Neural cell (in vitro differentiated cells): Measurements from ENCODE around the gene COMMD4. TPM values are rescaled to one million over a fixed set of nuclear protein-coding genes. Genes with fewer than 3 reads are reported as not detected.
"Not testable (repeated sequence)": the region's sequence is repeated elsewhere in the genome, so short reads cannot be mapped to it uniquely, and the experiment has no call there.

ENCODE experiments used
- H2AFZ ChIP-seq: fragments of 200-600, 300-800 bp; sonication (generic), shearing (Covaris generic); 2 replicates; pipeline ENCODE4 v1.6.0; 2014; ENCODE audit warnings: low read depth, mild to moderate bottlenecking, antibody characterized with exemption, low read length, moderate library complexity
- H3F3A ChIP-seq: fragments of 200-600 bp; shearing (Covaris generic); 2 replicates; pipeline ENCODE4 v1.6.1; 2016; ENCODE audit warnings: mild to moderate bottlenecking, moderate library complexity, mixed read lengths, antibody characterized with exemption, low read length; ENCODE audit not compliant: insufficient read depth, poor library complexity, severe bottlenecking
- H3K27ac ChIP-seq: fragments of 200-600, 300-800 bp; sonication (generic), shearing (Covaris generic); 2 replicates; pipeline ENCODE4 v1.5.1; 2014; ENCODE audit warnings: mild to moderate bottlenecking, low read length, moderate library complexity
- H3K27me3 ChIP-seq: fragments of 300-800, 200-600 bp; sonication (generic), shearing (Covaris generic); 2 replicates; pipeline ENCODE4 v1.6.0; 2014; ENCODE audit warnings: mild to moderate bottlenecking, low read depth, low read length, moderate library complexity; ENCODE audit not compliant: insufficient read depth
- H3K36me3 ChIP-seq: fragments of 300-800, 200-600 bp; sonication (generic), shearing (Covaris generic); 2 replicates; pipeline ENCODE4 v1.5.1; 2014; ENCODE audit warnings: mild to moderate bottlenecking, antibody characterized with exemption, low read length, moderate library complexity; ENCODE audit not compliant: insufficient read depth
- H3K4me2 ChIP-seq: fragments of 300-800, 200-600 bp; sonication (generic), shearing (Covaris generic); 2 replicates; pipeline ENCODE4 v1.6.0; 2014; ENCODE audit warnings: mild to moderate bottlenecking, low read length
- H3K4me3 ChIP-seq: fragments of 300-800, 200-600 bp; sonication (generic), shearing (Covaris generic); 2 replicates; pipeline ENCODE4 v1.5.1; 2014; ENCODE audit warnings: mild to moderate bottlenecking, low read length, moderate library complexity
- H3K79me2 ChIP-seq: fragments of 200-600 bp; shearing (Covaris generic); replicated peaks from 2 replicates; pipeline ENCODE4 v1.6.0; 2014; ENCODE audit warnings: mild to moderate bottlenecking, low read length, moderate library complexity; ENCODE audit not compliant: insufficient read depth
- H3K9ac ChIP-seq: fragments of 300-800, 200-600 bp; sonication (generic), shearing (Covaris generic); 2 replicates; pipeline ENCODE4 v1.6.1; 2016; ENCODE audit warnings: mild to moderate bottlenecking, low read length, mixed read lengths
- H3K9me2 ChIP-seq: fragments of 200-600 bp; shearing (Covaris generic); 2 replicates; pipeline ENCODE4 v1.6.1; 2016; ENCODE audit warnings: mild to moderate bottlenecking, low read length, mixed read lengths; ENCODE audit not compliant: insufficient read depth
- H3K9me3 ChIP-seq: fragments of 200-600, 300-800 bp; sonication (generic), shearing (Covaris generic); 2 replicates; pipeline ENCODE4 v1.6.1; 2016; ENCODE audit warnings: mild to moderate bottlenecking, mixed run types, low read length, moderate library complexity, mixed read lengths
- H4K20me1 ChIP-seq: fragments of 200-600 bp; shearing (Covaris generic); 2 replicates; pipeline ENCODE4 v1.6.1; 2016; ENCODE audit warnings: mild to moderate bottlenecking, mixed run types; ENCODE audit not compliant: insufficient read depth
- EP300 ChIP-seq: fragments of 450-650 bp; conservative IDR thresholded peaks from 2 replicates; pipeline ENCODE4 v1.6.1; 2014; ENCODE audit warnings: antibody characterized with exemption, mild to moderate bottlenecking, moderate library complexity; ENCODE audit not compliant: poor library complexity, severe bottlenecking
- EZH2 ChIP-seq: fragments of 200-600, 300-800 bp; shearing (Covaris generic), sonication (generic); IDR thresholded peaks from 2 replicates; pipeline ENCODE4 v1.6.1; 2014; ENCODE audit warnings: antibody characterized with exemption, low read length, borderline replicate concordance, mild to moderate bottlenecking; ENCODE audit not compliant: insufficient read depth, poor library complexity, severe bottlenecking
- MXI1 ChIP-seq: fragments of 450-650 bp; conservative IDR thresholded peaks from 2 replicates; pipeline ENCODE4 v1.6.1; 2014; ENCODE audit warnings: antibody characterized with exemption, mild to moderate bottlenecking; ENCODE audit not compliant: poor library complexity, severe bottlenecking
- POLR2AphosphoS5 ChIP-seq: IDR thresholded peaks from 2 replicates; pipeline ENCODE4 v1.6.1; 2012
- RAD21 ChIP-seq: fragments of 450-650 bp; conservative IDR thresholded peaks from 2 replicates; pipeline ENCODE4 v1.6.1; 2014; ENCODE audit warnings: antibody characterized with exemption, mild to moderate bottlenecking, moderate library complexity
- SMC3 ChIP-seq: fragments of 450-650 bp; conservative IDR thresholded peaks from 2 replicates; pipeline ENCODE4 v1.6.1; 2014; ENCODE audit warnings: antibody characterized with exemption, mild to moderate bottlenecking, moderate library complexity; ENCODE audit not compliant: poor library complexity
- TAF1 ChIP-seq: IDR thresholded peaks from 2 replicates; pipeline ENCODE4 v1.6.1; 2012; ENCODE audit warnings: low read depth
- polyA minus RNA-seq: library from RNA; depleted of rRNA, polyadenylated mRNA; stranded (reverse); fragments of >200 nt; gene quantifications from 2 replicates; pipeline ENCODE4 v1.2.3, GENCODE V29; 2014
- polyA plus RNA-seq: library from polyadenylated mRNA; depleted of rRNA; stranded (reverse); fragments of >200 nt; gene quantifications from 2 replicates; pipeline ENCODE4 v1.2.3, GENCODE V29; 2014
- TF ChIP-seq, protein P1 (sequence below): fragments of 450-650 bp; IDR thresholded peaks from 2 replicates; pipeline ENCODE4 v1.5.1; 2014; ENCODE audit warnings: antibody characterized with exemption, mild to moderate bottlenecking, moderate library complexity; ENCODE audit not compliant: poor library complexity, severe bottlenecking
- TF ChIP-seq, protein P2 (sequence below): IDR thresholded peaks from 2 replicates; pipeline ENCODE4 v1.6.1; 2012; ENCODE audit warnings: borderline replicate concordance

Gene COMMD4
- polyA plus RNA-seq, result 103 and 116 TPM in 2 replicates
- polyA minus RNA-seq, result 22.1 and 22.2 TPM in 2 replicates

DNA sequence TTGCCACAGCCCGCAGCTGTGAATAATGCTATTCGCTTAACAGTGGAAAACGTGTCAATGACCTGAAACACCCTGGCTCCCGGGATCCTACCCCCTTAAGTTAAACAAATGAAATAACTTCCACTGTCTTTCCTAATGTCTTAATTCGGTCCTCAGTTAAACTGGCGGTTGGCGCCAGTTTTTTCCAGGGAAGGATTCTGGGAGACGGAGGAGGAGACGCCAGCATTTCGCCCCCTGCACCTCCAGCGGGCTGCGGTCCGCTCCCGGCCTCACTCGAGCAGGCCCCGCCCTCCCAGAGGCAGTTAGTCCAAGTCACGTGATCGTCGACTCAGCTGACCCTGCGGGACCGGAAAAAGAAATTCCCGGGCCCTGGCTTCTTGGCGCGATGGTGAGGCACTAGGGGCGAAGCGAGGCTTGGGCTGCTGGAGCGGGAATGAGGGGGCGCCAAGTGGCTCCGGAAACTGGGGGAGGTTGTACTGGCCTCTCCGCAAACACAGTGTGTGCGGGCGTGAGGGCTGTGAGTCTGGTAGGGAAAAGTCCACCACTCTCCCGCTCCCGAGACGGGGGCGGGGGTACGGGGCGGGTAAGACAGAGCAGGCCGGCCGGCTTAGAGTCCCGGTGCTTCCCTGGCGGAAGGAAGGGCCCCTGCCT, at the start of gene COMMD4:
COMMD4 (plus strand) TSS at position 359 of the 651 bp plus-strand sequence; CDS start at position 386, 27 bp downstream.
- Histone ChIP-seq H4K20me1 (no peaks in the 10 kb centered on the region), H3K9ac (peak within 1 kb of the TSS; percentile 71), H3F3A (no peaks in the 10 kb centered on the region), H3K27me3 (no peaks in the 10 kb centered on the region), H3K27ac (peak within 1 kb of the TSS; percentile 37), H3K9me2 (no peaks in the 10 kb centered on the region), H3K79me2 (peaks cover 4% of the 10 kb centered on the region), H2AFZ (peak within 1 kb of the TSS; percentile 87), H3K4me2 (peak within 1 kb of the TSS; percentile 86), H3K9me3 (no peaks in the 10 kb centered on the region), H3K4me3 (peak within 1 kb of the TSS; percentile 82), H3K36me3 (no peaks in the 10 kb centered on the region)
- TF ChIP-seq TAF1 (no peak), EZH2 (no peak), RAD21 (no peak), SMC3 (peak; percentile 31), POLR2AphosphoS5 (peak; percentile 72), MXI1 (peak; percentile 76), EP300 (peak; percentile 54)
- TF ChIP-seq, protein P1, sequence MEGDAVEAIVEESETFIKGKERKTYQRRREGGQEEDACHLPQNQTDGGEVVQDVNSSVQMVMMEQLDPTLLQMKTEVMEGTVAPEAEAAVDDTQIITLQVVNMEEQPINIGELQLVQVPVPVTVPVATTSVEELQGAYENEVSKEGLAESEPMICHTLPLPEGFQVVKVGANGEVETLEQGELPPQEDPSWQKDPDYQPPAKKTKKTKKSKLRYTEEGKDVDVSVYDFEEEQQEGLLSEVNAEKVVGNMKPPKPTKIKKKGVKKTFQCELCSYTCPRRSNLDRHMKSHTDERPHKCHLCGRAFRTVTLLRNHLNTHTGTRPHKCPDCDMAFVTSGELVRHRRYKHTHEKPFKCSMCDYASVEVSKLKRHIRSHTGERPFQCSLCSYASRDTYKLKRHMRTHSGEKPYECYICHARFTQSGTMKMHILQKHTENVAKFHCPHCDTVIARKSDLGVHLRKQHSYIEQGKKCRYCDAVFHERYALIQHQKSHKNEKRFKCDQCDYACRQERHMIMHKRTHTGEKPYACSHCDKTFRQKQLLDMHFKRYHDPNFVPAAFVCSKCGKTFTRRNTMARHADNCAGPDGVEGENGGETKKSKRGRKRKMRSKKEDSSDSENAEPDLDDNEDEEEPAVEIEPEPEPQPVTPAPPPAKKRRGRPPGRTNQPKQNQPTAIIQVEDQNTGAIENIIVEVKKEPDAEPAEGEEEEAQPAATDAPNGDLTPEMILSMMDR, result peak; percentile 18
- TF ChIP-seq, protein P2, sequence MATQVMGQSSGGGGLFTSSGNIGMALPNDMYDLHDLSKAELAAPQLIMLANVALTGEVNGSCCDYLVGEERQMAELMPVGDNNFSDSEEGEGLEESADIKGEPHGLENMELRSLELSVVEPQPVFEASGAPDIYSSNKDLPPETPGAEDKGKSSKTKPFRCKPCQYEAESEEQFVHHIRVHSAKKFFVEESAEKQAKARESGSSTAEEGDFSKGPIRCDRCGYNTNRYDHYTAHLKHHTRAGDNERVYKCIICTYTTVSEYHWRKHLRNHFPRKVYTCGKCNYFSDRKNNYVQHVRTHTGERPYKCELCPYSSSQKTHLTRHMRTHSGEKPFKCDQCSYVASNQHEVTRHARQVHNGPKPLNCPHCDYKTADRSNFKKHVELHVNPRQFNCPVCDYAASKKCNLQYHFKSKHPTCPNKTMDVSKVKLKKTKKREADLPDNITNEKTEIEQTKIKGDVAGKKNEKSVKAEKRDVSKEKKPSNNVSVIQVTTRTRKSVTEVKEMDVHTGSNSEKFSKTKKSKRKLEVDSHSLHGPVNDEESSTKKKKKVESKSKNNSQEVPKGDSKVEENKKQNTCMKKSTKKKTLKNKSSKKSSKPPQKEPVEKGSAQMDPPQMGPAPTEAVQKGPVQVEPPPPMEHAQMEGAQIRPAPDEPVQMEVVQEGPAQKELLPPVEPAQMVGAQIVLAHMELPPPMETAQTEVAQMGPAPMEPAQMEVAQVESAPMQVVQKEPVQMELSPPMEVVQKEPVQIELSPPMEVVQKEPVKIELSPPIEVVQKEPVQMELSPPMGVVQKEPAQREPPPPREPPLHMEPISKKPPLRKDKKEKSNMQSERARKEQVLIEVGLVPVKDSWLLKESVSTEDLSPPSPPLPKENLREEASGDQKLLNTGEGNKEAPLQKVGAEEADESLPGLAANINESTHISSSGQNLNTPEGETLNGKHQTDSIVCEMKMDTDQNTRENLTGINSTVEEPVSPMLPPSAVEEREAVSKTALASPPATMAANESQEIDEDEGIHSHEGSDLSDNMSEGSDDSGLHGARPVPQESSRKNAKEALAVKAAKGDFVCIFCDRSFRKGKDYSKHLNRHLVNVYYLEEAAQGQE, result peak; percentile 48

DNA sequence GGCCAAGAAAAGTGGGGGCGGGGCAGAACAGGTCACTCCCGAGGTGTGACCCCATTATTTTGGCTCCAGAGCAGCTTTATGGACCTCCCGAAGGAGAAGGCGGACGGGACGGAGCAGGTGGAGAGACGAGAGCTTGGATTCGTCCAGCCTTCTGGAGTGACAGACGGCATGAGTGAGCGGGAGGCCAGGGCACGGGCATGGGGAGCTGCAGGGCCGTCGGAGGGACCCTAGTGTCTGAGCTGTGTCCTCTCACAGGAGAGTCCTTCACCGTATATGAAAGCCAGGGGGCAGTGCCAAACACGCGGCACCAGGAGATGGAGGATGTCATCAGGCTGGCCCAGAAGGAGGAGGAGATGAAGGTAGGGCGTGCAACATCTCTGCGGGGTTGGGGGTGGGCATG, 42.2 kb upstream of the COMMD4 start:
- H3K79me2 ChIP-seq, H3K9me2 ChIP-seq, H3K9ac ChIP-seq, H3K9me3 ChIP-seq, H3F3A ChIP-seq, H2AFZ ChIP-seq, H3K4me3 ChIP-seq, H3K36me3 ChIP-seq, H4K20me1 ChIP-seq, H3K27ac ChIP-seq, H3K4me2 ChIP-seq, H3K27me3 ChIP-seq: not testable (repeated sequence)

DNA sequence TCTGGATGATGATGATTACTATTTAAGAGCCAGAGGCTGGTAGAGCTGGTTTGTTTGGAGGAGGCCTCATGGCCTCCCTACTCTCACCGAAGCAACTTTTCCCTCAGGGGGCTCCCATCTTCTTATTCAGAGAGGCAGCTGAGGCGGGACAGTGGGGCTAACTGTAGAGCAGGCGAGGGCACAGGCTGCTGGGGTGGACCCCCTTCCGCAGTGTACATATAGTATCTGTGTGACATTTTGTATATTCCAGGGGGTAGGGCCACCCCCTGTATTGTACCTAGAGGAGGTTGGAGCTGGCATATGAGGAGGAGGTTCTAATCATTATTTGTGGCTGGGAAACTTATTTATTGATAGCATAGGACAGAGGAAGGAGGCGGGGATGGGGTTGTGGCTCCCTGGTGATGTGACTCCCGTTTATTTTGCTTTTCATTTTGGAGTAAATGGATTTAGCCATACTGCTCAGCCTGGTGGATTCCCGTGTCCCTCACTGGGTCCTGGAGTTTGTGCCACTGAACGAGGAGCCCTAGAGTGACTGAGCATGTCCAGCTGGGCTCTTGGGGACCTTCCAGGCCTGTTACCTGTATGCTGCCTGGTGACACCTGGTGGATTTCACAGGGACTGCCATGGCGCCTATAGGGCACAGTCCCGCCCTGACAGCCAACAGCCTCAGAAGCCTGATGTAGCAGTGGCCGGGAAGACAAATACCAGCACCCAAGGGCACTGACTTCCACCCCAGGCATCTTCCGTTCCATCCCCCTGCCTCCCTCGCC, 37.1 kb upstream of the COMMD4 start:
- not testable (repeated sequence) for H2AFZ ChIP-seq, H3K79me2 ChIP-seq, H3K4me2 ChIP-seq, H3K27me3 ChIP-seq, H4K20me1 ChIP-seq, H3F3A ChIP-seq, H3K9ac ChIP-seq, H3K36me3 ChIP-seq, H3K9me2 ChIP-seq, H3K4me3 ChIP-seq, H3K27ac ChIP-seq, H3K9me3 ChIP-seq
